ENCODE results near the gene SNCA. TPM values are rescaled to one million over a fixed set of nuclear protein-coding genes. Genes with fewer than 3 reads are reported as not detected.

The SNCA gene
- total and polyA plus RNA-seq, 2 of the 8 experiments (the other 6 are each of a cell fraction or from before 2014, with no cell fraction given) = 8.5 to 16.8 TPM

DNA sequence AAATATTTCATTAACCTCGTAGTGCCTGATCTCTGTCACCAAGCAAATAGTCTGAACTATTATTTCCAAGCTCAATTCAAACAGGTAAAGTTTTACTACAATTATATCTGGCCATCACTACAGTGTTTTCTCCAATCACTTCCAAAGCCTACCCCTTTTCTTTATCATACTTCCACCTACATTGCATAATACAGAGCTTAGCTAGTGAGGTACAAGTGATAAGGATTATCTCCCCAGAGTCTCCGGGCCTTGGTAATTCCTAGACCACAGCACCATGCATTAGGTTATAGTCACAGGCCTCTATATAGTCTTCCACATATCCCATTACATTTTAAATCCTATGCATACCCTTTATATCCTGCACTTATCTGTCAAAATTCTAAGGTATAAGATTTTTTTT, 154.2 kb downstream of the SNCA start:
- CTCF ChIA-PET (ENCODE audit: partially characterized antibody) = interaction anchor here (0.7 kb wide), 1 partner anchor 1109 kb away, joined by 3 read pairs; no protein-coding TSS in a partner anchor
- no peak overlapping the region for H2BK15ac ChIP-seq (ENCODE audit: low read length)
- DNase-seq (ENCODE audit: low read depth in 1 of 2, low spot score in 2 of 2) (no peak), FAIRE-seq (no peak)
- POLR2A ChIA-PET (ENCODE audit: partially characterized antibody) = no interaction called here
- no peak overlapping the region for H3K27ac ChIP-seq (ENCODE audit: low read depth, low read length)
- H2BK20ac ChIP-seq (ENCODE audit: low read length) = no peak overlapping the region
- no peak overlapping the region for H3K14ac ChIP-seq (ENCODE audit: insufficient read length)
- H3K9me3 ChIP-seq (ENCODE audit: insufficient read depth in 2 of 2, low read depth in 1 of 2, low read length in 1 of 2) = no peaks in the 10 kb centered on the region
- H3K79me2 ChIP-seq (ENCODE audit: control insufficient read depth in 1 of 2, insufficient read depth in 2 of 2, low read length in 2 of 2) = peaks cover 0 to 47% of the 10 kb centered on the region in 2 experiments; a peak in 3 of 4 replicates
- no peaks in the 10 kb centered on the region for H3K23me2 ChIP-seq (ENCODE audit: low read depth, low read length)
- no peak overlapping the region for H3K56ac ChIP-seq (replicated peaks; ENCODE audit: insufficient read length, low read depth, low read length)
- TF ChIP-seq ASH2L (IDR thresholded peaks at IDR 0.05; ENCODE audit: low read length) (no peak), CREB1 (IDR thresholded peaks at IDR 0.05) (no peak), CTBP2 (IDR thresholded peaks at IDR 0.05; ENCODE audit: borderline replicate concordance, insufficient read depth, insufficient read length, low read length) (no peak), CEBPB (IDR thresholded peaks at IDR 0.05; ENCODE audit: low read depth, low read length) (peak; percentile 17; the same call in 1 of the 2 replicates)
- no peak overlapping the region for H4K91ac ChIP-seq (replicated peaks; ENCODE audit: insufficient read length, low read length)
- H2BK120ac ChIP-seq (replicated peaks; ENCODE audit: low read depth, low read length) = no peak overlapping the region
- no peaks in the 10 kb centered on the region; the same call in 1 of the 2 replicates for H3K79me1 ChIP-seq (ENCODE audit: low read depth, low read length)
- H4K8ac ChIP-seq (ENCODE audit: extremely low read depth, insufficient read depth, low read length) = no peak overlapping the region
- H2BK12ac ChIP-seq (ENCODE audit: low read depth, low read length) = no peak overlapping the region
- H2AFZ ChIP-seq (ENCODE audit: low read length) = no peak overlapping the region
- no peak overlapping the region for H2BK5ac ChIP-seq (ENCODE audit: low read depth, low read length)
- peaks cover 0 to 31% (median 17%) of the 10 kb centered on the region in 4 experiments; a peak in 4 of 8 replicates for H3K36me3 ChIP-seq (ENCODE audit: control insufficient read depth in 2 of 4, insufficient read depth in 4 of 4, low read length in 3 of 4)
- H3K18ac ChIP-seq (ENCODE audit: extremely low read depth, low read length) = no peak overlapping the region
- 58% methylated on average over 2 of the region's 2 CpGs; no CpG with 5 or more reads in 1 of the 2 experiments for WGBS, 2 experiments (ENCODE audit: extremely low coverage in 1 of 2, insufficient coverage in 1 of 2, insufficient read length in 1 of 2, insufficient replicate concordance in 2 of 2, low coverage in 1 of 2, low lambda C conversion rate in 2 of 2, missing lambda C conversion rate in 1 of 2)
- no peak overlapping the region for H3K23ac ChIP-seq (ENCODE audit: insufficient read length)
- no peak overlapping the region for H3K9ac ChIP-seq (replicated peaks in 1 of 4; ENCODE audit: extremely low read depth in 1 of 4, low read depth in 3 of 4, low read length in 3 of 4)
- peaks cover 0 to 1% (median 0%) of the 10 kb centered on the region in 4 experiments; a peak in 1 of 7 replicates for H3K27me3 ChIP-seq (replicated peaks in 1 of 4; ENCODE audit: control insufficient read depth in 3 of 4, extremely low read depth in 1 of 4, insufficient read depth in 3 of 4, low read length in 3 of 4)
- H3K4ac ChIP-seq (replicated peaks; ENCODE audit: insufficient read length, low read depth, low read length) = no peak overlapping the region
- H4K5ac ChIP-seq (ENCODE audit: insufficient read length, low read depth, low read length) = no peak overlapping the region
- peaks cover 0 to 2% of the 10 kb centered on the region in 2 experiments for H4K20me1 ChIP-seq (replicated peaks in 1 of 2; ENCODE audit: control insufficient read depth in 1 of 2, insufficient read depth in 2 of 2, low read length in 2 of 2)
- H3K4me1 ChIP-seq (replicated peaks in 1 of 4; ENCODE audit: control insufficient read depth in 3 of 4, insufficient read depth in 4 of 4, low read length in 3 of 4) = peaks cover 0 to 3% (median 0%) of the 10 kb centered on the region in 4 experiments; a peak in 2 of 7 replicates
- H3K4me3 ChIP-seq (ENCODE audit: extremely low read depth in 1 of 4, insufficient read depth in 2 of 4, low read depth in 3 of 4, low read length in 4 of 4) = peak overlapping the region; percentile 44 to 84 (median 68)
- H2AK5ac ChIP-seq (ENCODE audit: low read depth, low read length) = no peak overlapping the region
- H3K4me2 ChIP-seq (ENCODE audit: insufficient read depth in 1 of 2, low read depth in 2 of 2, low read length in 2 of 2) = peak overlapping the region; percentile 63 to 67
